ENCODE measurements around the gene PPFIA3.

- TF ChIP-seq CTCF (IDR thresholded peaks at IDR 0.05; ENCODE audit: low read length) (peak; percentile 10; the same call in 1 of the 2 replicates), EZH2 (IDR thresholded peaks at IDR 0.05; ENCODE audit: borderline replicate concordance, low read length) (no peak)
These were observed 556 bp upstream of the PPFIA3 start, which contains the start of gene C19orf73 for GRCh38 chr19:49118565-49119410.
